ENCODE data around the gene SH3PXD2A.
"Not testable (repeated sequence)": the region's sequence is repeated elsewhere in the genome, so short reads cannot be mapped to it uniquely, and the experiment has no call there.

Gene SH3PXD2A

DNA sequence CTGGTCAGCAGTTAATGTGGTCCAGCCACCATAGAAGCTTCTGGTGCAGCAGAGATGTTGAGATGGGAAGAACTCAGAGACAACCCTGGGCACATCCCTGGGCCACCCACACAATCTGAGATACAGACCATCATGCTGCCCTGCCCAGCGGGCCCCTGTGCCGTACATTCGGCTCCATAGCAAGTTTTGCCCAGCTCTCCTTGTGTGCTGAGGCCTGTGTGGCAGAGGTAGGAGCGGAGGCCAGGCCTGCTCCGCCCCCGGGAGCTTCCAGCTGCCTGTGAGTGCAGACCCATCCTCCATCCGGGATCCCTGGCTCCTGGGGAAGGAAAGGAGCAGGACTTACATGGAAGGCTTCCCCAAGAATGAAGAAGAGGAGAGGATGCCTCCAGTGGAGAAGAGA, 221.5 kb downstream of the SH3PXD2A start:
- DNase-seq = no peak

GRCh38 chr10:103632871-103633270, 222.5 kb downstream of the SH3PXD2A start:
- DNase-seq = not testable (repeated sequence)

GRCh38 chr10:103632247-103632642, 223.1 kb downstream of the SH3PXD2A start:
- DNase-seq = no peak

DNA sequence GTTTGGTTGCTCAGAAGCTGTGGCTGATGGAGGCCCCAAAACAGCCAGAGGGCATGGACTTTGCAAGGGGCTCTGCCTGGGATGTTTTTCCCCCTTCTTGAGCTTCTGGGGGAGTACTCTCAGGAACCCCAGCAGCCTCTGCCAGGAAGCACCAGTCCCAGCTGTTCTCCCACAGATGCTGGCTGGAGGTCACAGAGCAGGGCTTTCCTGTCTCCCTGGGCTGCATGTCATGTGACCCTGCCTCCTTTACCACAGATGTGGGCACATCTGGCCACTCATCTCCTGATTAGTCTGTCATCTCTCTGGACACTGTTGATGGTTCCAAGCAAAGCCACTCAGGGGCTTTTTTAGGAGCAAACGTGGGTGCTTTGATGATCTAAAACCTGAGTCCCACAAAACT, 225.2 kb downstream of the SH3PXD2A start:
- DNase-seq = no peak

DNA sequence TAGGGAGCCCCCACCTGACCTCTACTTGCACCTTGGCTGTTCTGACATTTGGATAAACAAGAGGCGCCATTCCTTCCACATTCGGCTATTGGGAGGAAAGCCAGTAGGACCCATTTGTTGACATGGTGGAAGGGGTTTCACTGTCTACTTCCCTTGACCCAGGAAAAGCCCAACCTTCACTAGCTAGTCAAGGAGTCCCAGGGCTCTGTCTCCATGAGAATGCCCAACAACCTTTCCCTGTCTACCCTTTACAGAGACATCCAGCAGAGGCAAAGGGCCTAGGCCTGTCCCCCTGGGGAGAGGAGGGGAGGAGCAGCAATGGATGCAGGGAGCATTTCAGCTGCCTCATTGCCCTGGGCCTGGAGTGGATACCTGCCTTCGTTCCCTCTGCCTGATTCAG, 225.8 kb downstream of the SH3PXD2A start:
- DNase-seq = no peak

GRCh38 chr10:103627893-103628292, 227.5 kb downstream of the SH3PXD2A start:
- DNase-seq = no peak

- DNase-seq = no peak
Measured at GRCh38 chr10:103627111-103627892, 228.1 kb downstream of the SH3PXD2A start.

GRCh38 chr10:103626178-103626577, 229.2 kb downstream of the SH3PXD2A start:
- no peak for DNase-seq

DNA sequence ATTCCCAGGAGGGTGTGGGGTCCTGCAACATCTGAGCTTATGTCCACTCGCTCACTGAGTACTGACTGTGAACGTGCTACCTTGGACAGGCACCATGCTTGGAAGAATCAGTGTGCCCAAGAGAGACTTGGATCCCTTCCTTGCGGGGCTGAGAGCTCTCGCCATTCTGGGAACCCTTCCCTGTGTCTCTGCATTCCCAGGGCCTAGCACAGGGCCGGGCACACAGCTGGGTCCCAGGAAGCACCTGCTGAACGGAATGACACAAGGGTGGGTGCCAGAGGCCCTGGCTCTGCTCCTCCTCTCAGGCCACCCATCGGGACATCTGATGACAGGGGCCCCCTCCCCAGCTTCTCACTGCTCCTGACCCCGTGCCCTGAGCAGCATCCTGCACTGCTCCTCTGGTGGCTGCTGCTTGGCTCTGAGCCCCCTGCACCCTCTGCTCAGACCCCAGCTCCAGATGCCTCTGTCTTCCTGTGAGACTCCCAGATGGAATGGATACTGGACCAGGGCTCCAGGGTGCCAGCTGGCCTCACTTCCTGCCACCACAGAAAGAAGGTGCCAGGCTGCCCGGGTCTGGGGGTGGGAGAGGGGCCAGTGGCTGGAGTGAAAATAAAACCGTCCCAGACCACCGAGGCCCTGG, 232.3 kb downstream of the SH3PXD2A start:
- DNase-seq = no peak

DNA sequence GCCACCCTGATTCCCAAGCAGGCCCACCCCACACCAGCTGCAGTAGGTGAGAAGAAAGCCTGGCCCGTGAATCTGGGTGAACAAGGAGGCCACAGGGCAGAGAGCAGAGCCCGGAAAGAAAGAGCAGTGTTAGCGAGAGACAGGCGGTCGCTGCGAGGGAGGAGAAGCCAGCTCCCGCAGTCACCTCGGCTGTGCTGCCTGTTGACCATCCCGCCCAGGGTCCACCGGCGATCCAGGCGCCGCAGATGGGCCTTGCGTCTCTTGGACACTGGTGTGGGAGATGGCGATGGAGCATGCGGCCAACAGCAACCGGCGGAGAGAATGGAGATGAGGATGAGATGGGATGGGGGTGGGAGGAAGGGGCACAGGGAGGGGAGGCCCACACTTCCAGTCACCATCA, 233.1 kb downstream of the SH3PXD2A start:
- DNase-seq = no peak

DNA sequence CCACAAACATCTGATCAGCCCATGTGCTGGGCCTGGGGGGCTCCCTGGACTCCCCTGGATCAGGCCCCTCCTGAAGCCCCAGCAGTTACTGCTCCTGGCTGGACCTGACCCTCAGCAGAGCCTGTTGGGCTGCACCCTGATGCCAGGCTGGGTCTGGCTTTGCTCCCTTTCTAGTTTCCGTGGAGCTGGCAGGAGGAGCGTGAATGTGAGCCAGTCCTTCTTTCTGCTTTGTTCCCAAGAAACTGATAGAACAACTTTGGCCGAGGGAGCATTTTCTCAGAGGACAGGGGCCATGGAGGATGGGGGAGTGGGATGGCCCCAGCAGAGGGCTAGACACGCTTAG, 233.6 kb downstream of the SH3PXD2A start:
- DNase-seq = no peak

- DNase-seq = no peak
Measured at GRCh38 chr10:103620891-103621782, 234.2 kb downstream of the SH3PXD2A start.

DNA sequence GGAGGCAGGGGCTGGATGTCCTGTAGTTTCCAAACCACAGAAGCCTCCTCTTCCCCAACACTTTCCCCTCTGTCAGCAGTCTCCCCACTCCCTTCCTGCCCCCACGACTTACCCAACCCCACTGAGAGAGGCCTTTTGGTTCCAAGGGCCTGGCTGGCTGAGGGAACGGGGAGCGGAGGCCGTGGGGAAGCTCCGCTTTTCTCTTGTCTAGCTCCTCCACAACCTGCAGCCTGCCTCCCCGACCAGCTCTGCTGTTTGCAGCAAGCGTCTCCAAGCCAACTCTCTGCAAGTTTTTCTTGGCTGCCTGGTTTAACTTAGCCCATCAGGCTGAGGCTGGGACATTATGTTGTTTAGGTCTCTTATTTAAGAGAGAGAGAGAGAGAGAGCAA, 235.0 kb downstream of the SH3PXD2A start:
- DNase-seq = no peak

DNA sequence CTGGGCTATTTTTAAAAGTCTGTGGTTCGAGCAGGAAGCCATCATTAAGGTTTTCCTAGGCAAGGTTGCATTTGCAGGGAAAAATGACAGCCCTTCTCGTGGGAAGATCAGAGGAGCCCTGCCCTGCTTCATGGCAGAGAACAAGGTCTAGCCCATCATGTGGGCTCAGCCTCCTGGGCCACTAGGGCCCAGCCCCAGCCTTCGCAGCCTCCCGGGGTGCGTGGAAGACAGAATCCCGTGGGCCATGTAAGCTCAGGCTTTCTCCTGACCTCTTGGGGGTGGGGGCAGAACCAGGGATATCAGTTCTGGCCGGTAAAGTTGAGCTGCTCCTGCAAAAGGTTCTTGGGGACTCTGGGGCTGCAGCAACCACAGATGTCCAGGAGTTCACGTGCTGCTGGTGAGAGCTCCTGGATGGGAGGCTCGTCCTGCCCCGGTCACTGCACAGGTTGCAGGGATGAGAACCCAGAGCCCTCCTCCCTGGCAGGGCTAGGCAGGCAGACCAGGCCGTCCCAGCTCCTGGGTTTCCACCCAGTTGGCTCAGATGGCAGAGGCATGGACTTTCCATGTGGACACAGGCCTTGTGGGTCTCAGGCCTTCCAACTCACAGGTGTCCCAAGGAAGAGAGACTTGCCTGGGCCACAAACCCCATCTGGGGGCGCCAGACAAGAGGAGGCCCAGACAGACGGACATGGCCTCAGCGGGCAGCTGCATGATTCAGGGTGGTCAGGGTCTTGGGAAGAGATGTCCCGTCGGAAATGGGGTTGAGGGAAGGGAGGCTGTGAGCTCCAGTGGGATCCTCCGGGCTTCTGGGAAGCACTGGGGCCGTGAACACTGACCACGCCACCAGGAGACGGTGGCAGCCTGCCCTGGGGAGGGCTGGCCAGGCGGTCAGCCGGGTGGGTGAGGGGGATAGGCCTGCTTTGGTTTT, 235.7 kb downstream of the SH3PXD2A start:
- no peak for DNase-seq

DNA sequence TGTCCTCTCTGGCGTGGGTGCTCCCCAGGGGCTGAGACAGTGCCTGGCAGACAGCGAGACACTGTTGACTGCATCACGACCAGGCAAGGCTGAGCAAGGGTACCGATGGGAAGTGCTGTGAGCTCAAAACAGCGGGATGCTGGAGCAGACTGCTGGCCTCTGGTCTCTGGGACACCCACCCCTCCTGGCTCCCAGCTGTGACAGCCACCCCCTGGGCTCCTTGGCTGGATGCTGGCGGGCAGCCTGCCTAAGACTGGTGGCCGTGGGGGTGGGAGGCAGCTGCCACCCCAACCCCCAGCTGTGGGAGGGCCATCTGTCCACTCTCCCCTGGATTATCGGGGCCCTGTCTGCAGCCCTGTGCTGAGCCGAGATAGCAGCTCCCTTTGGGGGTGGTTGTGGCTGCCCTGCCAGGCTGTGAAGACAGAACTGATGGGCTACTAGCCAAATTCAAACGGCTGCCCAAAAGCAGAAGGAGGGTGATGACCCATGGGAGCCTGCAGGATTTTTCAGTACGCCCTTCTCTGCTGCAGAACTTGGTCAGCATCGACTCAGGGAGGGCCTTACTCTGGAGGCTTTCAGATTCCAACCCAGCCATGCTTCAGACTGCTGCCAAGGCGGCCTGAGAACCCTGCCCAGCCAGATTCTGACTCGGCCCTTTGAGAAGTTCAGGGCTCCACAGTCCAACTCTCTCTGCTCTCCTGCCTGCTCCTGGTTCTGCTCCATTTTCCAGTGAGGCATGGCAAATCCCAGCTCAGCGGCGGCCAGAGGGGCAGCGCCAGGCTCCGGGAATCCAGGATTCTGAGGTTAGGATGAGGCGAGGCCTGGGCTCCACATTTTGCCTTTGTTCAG, 236.6 kb downstream of the SH3PXD2A start:
- DNase-seq = peak; percentile 65

DNA sequence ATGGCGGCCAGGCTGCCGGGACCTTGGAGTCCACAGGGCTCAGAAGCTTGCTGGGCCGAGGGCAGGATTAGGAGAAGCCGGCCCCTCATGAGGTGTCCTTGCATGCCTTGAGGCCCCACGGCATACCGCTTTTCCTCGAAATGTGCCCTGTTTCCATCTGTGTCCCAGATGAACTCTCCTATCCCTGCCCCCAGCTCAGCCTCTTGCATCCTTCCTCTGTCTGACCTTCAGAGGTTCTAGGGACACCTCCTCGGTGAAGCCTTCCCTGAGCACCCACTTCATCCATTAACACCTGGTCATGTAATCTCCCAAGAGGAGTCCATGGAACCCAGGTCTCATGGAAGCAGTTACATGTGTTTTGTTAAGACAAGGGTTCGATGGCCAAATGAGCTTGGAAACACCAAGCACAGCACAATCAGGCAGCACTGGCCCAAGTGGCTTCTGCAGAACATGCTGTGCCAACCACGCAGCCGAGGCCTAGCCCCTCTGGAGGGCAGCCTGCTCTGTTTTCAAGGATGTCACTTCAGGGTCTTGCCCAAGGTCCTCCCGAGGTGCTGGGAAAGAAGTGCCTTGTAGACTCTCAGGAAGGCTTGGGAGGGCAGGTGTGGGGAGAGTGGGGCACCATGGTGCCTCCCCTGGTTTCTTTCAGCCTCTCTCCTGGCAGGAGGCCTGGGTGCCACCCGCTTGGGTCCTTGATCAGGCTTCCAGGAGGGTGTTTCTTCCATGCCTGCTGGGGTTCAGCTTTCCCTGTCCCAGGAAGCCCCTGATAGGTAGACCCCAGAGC, 237.6 kb downstream of the SH3PXD2A start:
- DNase-seq = peak; percentile 14

GRCh38 chr10:103616705-103617601, 238.4 kb downstream of the SH3PXD2A start:
- DNase-seq = peak; percentile 87

- DNase-seq = no peak
Measured at GRCh38 chr10:103614306-103615158, 240.8 kb downstream of the SH3PXD2A start.

- no peak for DNase-seq
Measured at GRCh38 chr10:103613616-103614015, 241.8 kb downstream of the SH3PXD2A start.
